IPS-11a (cell line): ENCODE data around the gene ANKRD13A.
"Not testable (repeated sequence)": the region's sequence is repeated elsewhere in the genome, so short reads cannot be mapped to it uniquely, and the experiment has no call there.

Source experiments
- H3K4me3 ChIP-seq: one replicate; pipeline ENCODE4 v1.5.1; 2013; ENCODE audit warnings: low read depth, low read length, control low read depth

The ANKRD13A gene

DNA sequence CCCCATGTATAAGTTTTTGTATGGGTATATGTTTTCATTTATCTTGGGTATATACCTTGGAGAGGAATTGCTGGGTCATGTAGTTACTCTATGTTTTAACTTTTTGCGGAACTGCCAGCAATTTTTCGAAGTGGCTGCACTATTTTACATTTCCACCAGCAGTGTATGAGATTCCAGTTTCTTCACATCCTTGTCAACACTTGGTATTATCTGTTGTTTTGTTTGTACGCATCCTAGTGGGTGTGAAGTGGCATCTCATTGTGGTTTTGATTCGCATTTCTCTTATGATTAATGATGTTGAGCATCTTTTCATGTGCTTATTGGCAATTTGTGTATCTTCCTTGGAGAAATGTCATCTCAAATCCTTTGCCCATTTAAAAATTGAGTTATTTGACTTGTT lies 6.9 kb downstream of the ANKRD13A start:
- H3K4me3 ChIP-seq: no peak overlapping the region

DNA sequence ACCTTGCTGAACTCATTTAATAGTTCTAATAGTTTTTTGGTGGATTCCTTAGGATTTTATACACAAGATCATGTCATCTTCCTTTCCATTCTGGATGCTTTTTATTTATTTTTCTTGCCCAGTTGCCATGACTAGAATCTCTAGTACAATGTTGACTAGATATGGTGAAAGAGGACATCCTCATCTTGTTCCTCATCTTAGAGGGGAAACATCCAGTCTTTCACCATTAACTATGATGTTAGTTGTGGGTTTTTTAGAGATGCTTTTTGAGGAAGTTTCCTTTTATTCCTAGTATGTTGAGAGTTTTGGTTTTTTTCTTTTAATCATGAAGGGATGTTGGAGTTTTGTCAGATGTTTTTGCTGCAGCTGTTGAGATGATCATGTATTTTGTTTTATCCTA lies 8.7 kb downstream of the ANKRD13A start:
- no peak overlapping the region for H3K4me3 ChIP-seq

DNA sequence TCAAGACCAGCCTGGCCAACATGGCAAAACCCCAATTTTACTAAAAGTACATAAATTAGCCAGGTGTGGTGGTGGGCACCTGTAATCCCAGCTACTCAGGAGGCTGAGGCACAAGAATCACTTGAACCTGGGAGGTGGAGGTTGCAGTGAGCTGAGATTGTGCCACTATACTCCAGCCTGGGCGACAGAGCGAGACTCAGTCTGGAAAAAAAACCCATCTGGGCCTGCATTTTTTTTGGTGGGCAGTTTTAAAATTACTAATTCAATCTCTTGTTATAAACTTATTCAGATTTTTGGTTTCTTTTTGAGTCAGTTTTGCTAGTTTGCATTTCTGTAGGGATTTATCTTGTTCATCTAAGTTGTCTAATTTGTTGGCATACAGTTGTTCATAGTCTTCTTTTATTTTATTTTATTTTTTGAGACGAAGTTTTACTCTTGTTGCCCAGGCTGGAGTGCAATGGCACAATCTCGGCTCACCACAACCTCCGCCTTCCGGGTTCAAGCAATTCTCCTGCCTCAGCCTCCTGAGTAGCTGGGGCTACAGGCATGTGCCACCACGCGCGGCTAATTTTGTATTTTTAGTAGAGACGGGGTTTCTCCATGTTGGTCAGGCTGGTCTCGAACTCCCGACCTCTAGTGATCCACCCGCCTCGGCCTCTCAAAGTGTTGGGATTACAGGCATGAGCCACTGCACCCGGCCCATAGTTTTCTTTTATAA lies 9.6 kb downstream of the ANKRD13A start:
- not testable (repeated sequence) for H3K4me3 ChIP-seq

DNA sequence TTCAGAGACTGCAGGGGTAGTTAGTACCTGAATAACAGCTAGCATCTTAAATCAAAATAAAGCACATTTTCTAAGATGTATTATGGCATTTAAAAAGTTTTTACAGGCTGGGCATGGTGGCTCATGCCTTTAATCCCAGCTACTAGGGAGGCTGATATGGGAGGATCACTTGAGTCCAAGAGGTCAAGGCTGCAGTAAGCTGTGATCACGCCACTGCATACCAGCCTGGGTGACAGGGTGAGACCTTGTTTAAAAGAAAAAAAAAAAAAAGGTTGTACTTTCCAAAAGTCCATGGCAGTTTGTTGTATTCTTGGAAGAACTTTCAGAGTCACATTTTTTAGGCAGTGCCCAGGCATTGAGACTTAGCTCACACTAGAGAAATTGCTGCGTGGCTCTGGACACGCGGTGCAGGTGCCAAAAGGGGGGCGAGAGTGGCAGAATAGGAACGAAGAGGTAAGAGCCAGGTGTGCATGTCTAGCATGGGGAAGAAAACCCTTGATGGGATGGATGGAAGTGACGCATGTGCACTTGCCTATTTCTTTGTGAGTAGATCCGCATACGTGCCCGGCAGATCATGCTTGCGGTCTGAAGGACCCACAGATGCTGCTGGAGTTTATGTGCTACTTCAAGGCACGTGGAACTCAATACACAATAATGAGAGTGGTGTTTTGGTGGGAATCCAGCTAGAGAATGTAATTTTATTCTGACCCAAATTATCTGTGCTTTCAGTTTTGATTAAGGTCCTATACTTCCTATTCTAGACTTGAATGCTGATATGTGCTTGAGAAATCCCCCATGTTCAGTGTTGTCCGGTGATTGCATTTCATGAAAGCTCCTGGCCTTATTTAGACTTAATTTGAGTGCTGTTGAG lies 11.9 kb downstream of the ANKRD13A start:
- no peak overlapping the region for H3K4me3 ChIP-seq

DNA sequence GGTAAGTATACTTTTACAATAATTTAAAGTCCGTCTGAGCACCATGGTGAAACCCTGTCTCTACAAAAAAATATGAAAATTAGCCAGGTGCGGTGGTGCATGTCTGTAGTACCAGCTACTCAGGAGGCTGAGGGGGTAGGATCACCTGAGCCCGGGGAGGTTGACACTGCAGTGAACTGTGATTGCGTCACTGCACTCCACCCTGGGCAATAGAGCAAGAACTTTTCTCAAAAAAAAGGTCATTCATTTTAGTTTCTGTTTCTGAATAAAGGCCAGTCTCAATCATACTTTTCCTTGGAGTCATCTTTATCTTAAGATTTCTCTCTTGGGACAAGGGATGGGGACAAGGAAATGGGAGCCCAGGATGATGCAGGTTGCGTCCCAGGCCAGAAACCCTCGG lies 12.9 kb downstream of the ANKRD13A start:
- no peak overlapping the region for H3K4me3 ChIP-seq

DNA sequence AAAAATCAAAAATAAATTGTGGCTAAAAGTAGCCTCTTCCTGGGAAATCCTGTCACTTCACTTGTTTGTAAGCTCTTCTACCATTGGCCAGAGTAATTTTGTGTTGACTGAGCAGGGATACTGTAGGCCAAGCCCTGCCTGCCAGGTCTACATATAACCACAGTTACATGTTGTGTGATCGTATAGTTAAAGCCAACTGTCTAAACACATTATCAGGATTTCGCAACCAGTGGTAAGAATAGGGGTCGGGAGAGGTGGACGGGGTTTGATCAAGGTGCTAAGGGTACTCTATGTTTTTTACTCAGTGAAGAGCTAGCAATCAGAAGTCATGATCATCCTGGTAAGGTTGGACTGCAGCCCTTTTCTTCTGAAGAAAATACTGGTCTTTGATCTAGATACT lies 13.4 kb downstream of the ANKRD13A start:
- H3K4me3 ChIP-seq: no peak overlapping the region

DNA sequence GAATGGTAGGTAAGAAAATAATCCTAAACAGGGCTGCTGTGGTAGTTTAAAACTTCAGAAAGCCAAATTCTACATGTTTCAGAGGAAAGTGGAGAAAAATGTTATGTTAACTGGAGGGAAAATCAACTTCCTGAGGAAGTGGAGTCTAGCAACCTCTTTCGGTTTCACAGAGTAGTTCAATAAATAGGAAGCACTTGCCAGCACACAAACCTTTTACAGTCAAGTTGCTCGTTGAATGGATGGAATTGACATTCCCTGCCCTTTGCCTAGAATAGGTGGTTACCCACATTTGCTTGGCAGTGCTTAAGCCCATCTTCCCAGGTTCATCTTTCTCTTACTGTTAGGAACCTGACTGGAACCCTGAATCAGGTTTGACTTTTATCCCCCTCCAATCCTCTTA lies 15.9 kb downstream of the ANKRD13A start:
- H3K4me3 ChIP-seq: no peak overlapping the region

DNA sequence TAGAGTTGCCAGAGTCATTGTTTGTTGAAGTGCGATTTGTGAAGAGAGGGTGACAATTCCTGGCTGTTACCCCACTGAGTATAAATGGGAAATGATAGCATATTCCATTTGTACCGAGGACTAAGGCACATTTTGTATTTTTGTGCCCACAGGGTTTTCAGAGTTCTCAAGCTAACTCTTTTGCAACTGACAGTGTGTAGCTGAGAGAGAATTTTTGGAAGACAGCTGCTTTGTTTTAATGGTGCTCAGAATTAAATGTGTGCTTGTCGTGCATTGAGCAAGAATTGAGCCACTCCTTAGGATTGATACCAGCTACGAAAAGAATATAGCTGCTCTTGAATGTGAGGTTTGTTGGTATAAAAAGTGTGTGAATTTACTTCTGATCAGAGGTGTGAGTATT lies 21.7 kb downstream of the ANKRD13A start:
- H3K4me3 ChIP-seq: no peak overlapping the region

DNA sequence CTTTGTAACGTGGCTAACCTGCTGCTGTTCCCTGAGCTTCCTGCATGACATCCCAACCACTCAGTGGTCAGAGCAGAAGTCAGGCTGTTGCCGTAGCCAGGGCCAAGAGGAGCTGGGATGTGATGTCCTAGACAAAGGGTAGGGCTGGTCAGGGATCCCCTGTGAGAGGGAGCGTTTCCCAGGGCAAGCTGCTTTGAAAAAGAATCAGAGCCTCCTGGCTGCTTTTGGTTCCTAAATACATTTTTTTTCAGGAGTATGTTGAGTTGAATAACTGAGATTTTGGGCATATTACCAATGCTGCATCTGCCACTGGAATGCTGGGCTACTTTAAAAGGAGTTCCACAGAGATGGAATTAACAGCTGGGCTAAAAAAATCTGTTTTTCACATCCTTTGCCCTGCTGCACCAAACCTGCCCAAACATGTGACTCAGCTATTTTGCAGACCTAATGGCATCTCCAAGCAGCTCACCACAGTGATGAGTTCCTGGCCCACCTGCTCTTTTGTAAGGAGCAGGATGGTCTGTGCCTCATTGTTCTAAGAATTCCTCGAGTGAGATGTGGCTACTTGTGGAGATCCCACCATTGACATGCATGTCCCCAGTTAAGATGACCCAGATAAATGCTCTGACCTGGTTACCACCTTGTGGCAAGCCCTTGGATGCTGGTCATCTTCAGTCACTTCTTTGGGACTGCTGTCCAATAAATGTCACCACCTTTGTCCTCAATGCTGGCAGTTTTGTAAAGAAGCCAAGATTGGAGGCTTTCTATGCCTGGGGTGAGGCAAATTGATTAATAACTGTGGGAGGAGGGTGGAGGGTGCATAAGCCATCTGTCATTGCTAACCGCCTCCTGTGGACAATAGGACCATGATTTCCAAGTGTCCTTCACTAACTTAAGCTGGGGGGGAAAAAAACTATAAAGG lies 24.1 kb downstream of the ANKRD13A start:
- H3K4me3 ChIP-seq: no peak overlapping the region

DNA sequence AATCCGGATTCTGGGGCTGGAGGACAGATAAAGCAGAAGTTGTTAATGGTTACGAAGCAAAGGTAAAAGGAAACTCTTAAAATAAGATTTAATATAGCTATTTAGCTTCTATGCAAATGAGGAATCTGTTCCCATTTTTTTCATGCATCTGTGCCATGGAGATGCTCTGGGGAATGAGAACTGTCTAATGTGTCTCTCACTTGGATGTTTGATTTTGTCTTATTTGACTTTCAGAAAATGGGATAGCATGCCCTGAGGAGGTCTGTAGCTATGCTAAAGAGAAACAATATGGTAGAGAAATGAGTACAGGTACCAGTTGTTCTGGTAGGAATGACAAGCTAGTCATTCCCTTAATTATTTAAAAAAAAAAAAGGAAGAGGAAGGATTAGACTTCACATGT lies 24.8 kb downstream of the ANKRD13A start:
- no peak overlapping the region for H3K4me3 ChIP-seq

DNA sequence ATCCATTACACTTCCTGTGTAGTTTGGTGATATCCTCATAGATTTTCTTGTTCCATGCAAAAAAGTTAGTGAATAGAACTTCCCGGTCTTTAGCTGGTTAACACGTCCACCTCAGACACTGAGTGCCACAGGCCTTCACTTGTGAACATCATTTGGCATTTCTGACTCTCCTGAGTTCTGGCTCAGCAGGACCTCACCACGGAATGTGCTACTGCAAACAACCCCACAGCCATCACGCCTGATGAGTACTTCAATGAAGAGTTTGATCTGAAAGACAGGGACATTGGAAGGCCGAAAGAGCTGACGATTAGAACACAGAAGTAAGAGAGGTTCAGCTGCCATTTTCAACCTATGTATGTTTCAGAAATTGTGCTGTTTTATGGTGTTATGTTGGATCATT lies 29.1 kb downstream of the ANKRD13A start:
- no peak overlapping the region for H3K4me3 ChIP-seq

DNA sequence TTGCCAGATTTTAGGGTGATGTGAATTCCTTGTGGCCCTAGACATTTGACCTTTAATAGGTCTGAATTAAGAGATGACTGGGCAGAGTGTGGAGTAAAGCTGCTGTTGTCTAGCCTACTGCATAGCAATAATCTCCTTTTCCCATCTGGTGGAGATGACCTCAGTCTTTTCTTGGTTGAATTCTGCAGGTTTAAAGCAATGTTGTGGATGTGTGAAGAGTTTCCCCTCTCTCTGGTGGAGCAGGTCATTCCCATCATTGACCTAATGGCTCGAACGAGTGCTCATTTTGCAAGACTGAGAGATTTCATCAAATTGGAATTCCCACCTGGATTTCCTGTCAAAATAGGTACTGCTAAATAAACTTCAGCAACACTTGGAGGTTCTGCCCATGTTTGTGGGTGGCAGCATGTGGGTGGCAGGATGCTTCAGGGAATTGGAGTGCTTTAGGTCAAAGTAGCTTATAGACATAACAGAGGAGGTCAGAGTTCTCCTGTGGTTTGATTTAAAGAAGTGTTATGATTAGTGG lies 30.1 kb downstream of the ANKRD13A start:
- H3K4me3 ChIP-seq: no peak overlapping the region

DNA sequence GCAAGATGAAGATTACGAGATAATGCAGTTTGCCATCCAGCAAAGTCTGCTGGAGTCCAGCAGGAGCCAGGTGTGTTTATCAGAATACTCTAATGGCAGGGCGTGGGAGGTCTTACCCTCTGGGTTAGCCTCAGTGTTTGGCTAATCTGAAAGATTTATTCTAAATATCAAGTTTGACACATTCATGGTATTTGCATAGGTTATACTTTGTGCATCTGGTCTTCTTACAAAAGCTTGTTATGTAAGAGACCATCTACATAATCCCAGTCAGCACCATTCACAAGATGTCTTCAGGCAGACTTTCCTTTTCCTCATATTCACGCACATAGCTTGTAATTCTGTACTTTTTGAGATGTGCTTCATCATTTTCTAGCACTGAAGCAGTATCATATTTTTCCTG lies 34.7 kb downstream of the ANKRD13A start:
- H3K4me3 ChIP-seq: no peak overlapping the region

DNA sequence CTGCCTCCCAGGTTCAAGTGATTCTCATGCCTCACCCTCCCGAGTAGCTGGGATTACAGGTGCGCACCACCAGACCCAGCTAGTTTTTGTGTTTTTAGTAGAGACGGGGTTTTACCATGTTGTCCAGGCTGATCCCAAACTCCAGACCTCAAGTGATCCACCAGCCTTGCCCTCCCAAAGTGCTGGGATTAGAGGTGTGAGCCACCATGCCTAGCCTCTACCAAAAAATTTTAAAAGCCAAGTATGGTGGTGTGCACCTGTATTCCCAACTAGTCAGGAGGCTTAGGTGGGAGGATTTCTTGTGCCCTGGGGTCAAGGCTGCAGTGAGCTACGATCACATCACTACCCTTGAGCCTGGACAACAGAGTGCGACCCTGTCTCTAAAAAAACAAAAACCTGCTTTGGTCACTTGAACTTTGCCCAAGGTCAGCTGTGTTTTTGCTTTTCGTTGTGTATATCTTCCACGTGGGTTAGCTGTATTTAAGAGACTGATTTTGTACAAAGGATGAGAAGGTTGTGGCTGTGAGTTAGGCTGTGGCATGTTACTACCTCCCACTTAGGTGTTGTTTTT lies 36.4 kb downstream of the ANKRD13A start:
- no peak overlapping the region for H3K4me3 ChIP-seq

DNA sequence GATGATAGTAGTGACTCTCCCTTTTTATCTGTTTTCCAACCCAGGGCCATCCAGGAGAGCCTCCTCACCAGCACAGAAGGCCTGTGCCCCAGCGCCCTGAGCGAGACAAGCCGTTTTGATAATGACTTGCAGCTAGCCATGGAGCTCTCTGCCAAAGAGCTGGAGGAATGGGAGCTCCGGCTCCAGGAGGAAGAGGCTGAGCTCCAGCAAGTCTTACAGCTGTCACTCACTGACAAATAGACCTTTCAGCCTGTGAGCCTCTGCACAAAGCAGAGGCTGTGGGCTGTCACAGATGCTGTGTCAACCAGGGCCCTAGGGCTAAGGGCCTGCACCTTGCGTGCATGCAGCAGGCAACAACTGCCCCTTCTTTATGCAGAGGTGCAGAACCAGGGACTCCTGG lies 38.1 kb downstream of the ANKRD13A start:
- no peak overlapping the region for H3K4me3 ChIP-seq

DNA sequence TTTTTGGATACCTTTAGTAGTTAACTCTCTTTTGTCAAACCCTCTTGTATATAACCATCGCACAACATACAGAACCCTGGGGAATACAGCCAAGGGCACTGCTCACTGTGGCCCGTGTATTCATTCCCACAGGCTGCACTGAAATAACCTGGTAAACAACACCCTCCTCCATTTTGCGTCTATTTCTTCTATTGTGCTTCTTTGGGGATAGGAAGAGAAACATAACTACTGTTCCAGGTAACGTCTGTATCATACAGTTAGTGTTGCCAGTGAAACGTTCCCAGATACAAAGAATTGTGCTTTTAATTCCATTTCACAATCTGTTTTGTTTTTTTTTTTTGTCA lies 39.5 kb downstream of the ANKRD13A start:
- no peak overlapping the region for H3K4me3 ChIP-seq

DNA sequence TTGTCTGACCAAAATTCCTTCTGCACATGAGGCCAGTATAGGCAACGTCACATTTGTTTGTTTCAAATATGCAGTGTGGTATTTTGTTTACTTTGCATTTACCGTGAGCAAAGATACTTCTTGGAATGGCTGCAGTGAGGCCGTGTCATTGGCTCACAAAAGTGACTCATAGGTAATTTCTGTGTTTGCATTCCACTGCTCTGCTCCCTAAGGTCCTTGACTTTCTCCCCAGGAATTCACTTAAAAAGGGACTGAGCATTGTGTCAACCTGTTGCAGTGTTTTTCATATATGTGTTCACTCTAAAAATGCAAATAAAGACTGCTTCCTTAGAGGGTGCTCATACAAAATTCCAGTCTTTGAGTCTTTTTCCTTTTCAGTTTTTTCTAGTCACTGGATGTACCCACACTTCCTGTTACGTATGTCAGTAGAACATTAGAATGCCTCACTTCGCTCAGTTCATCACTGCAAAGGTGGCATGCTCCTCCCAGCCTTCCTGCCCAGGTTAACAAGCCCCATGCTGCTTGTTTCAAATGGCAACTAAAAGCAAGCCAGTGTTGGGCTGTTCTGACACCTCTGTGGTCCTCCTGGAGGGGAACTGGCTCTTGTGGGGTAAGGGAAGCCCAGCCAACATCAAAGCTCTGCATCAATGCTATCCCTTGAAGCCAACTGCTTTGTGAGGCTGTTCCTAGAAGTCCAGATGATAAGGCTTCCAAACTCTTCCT lies 40.0 kb downstream of the ANKRD13A start:
- H3K4me3 ChIP-seq: no peak overlapping the region

DNA sequence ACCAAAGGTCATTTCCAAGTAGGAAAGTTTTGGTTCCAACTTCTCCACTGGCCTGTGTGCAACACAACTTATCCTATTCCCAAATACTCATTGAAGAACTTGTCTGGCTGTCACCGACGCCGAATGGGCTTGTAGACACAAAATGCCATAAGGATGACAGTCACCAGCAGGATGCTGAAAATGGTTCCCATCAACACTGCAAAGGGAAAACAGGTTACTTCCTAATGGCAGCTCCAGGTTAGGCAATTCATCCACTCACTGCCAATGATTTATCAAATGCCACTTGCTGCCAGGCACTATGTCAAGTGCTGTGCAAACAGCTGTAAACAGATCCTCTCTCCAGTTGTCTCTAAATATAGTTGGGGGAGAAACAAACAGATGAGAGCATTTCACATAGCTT lies 43.0 kb downstream of the ANKRD13A start:
- no peak overlapping the region for H3K4me3 ChIP-seq

DNA sequence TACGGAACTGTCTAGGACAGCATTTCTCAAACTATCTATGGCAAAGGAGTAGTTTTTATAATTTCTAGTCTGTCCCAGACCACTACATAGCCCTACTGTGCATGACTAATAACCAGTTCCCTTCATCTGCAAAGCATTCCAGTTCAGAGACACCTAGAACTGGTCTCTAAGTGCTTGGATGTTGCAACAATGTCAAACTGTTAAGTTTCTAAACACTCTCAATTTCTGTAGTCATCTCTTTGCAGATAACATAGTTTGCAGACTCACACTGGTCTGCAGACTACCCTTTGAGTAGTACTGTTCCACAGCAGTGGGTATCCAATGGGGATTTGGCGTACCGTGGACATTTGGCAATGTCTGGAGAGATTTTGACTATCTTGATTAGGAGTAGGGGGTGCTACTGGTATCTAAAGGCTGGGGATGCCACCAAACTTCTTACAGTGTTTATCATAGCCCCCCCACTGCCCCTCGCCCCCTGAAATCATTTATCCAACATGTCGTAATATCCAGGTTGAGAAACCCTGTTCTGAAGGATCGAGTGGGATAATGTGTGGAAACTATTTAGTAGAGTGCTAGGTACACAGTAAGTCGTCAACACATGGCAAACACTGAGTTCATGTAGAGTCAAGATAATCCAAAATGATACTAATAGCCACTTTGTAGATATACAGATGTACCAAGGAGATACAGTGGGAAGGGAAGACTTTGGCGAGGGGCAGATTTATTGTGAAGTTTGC lies 47.4 kb downstream of the ANKRD13A start:
- H3K4me3 ChIP-seq: no peak overlapping the region
